GM21360 (cell line): Measurements from ENCODE around the gene CYP8B1.

Source experiments
- ATAC-seq: cut with Tn5 transposase; IDR thresholded peaks from one replicate; pipeline ENCODE4 v1.9.1; 2021; ENCODE audit warnings: mild to moderate bottlenecking, moderate library complexity; ENCODE audit not compliant: unreplicated experiment

Gene CYP8B1

GRCh38 chr3:42829083-42829627 lies 46.5 kb downstream of the CYP8B1 start:
- no peak for ATAC-seq

- no peak for ATAC-seq
These were observed 48.0 kb downstream of the CYP8B1 start for GRCh38 chr3:42827654-42828053.

- ATAC-seq = no peak
These were observed 48.7 kb downstream of the CYP8B1 start for GRCh38 chr3:42827023-42827422.

- no peak for ATAC-seq
These were observed 49.5 kb downstream of the CYP8B1 start for GRCh38 chr3:42826141-42826540.

GRCh38 chr3:42823351-42823750 lies 52.3 kb downstream of the CYP8B1 start:
- ATAC-seq = no peak

GRCh38 chr3:42822828-42823227 lies 52.9 kb downstream of the CYP8B1 start:
- ATAC-seq = no peak
